ENCODE data around the gene SHD.

- TF ChIP-seq CTCF (IDR thresholded peaks at IDR 0.05 in 8 of 11, conservative IDR thresholded peaks at IDR 0.05 in 3 of 11) (no peak), POLR2AphosphoS5 (IDR thresholded peaks at IDR 0.05) (no peak), POLR2A (IDR thresholded peaks at IDR 0.05) (no peak)
These were observed 39.4 kb downstream of the SHD start for GRCh38 chr19:4318460-4318859.
